Activated CD4-positive, alpha-beta T cell treated with anti-CD3 and anti-CD28 coated beads, Interleukin-10, Interleukin-2, amounts not matched to agents 100 ng/mL and 50 ng/mL, durations not matched to agents 16 hours and 8 hours (primary cell): ENCODE results near the gene TRIM44.
A peak's percentile ranks its signal among the peaks of the same experiment; 100 is the strongest.
"Not testable (repeated sequence)": the region's sequence is repeated elsewhere in the genome, so short reads cannot be mapped to it uniquely, and the experiment has no call there.

Source experiments
- DNase-seq: peaks from one replicate; pipeline ENCODE4 v3.0.0-alpha.2; 2020

TRIM44 gene

GRCh38 chr11:35761899-35762298, 99.3 kb downstream of the TRIM44 start:
- DNase-seq: no peak

- no peak for DNase-seq
Measured at GRCh38 chr11:35763301-35763700, 100.7 kb downstream of the TRIM44 start.

GRCh38 chr11:35763765-35764164, 101.2 kb downstream of the TRIM44 start:
- DNase-seq: no peak

- DNase-seq: no peak
Measured at GRCh38 chr11:35764417-35764816, 101.8 kb downstream of the TRIM44 start.

GRCh38 chr11:35765211-35765610, 102.6 kb downstream of the TRIM44 start:
- no peak for DNase-seq

- no peak for DNase-seq
Measured at GRCh38 chr11:35766651-35767050, 104.1 kb downstream of the TRIM44 start.

GRCh38 chr11:35770425-35770824, 107.8 kb downstream of the TRIM44 start:
- DNase-seq: not testable (repeated sequence)

- DNase-seq: no peak
Measured at GRCh38 chr11:35771722-35772121, 109.1 kb downstream of the TRIM44 start.

GRCh38 chr11:35777241-35777640, 114.7 kb downstream of the TRIM44 start:
- DNase-seq: not testable (repeated sequence)

- not testable (repeated sequence) for DNase-seq
Measured at GRCh38 chr11:35778943-35779342, 116.4 kb downstream of the TRIM44 start.

GRCh38 chr11:35779409-35779808, 116.8 kb downstream of the TRIM44 start:
- no peak for DNase-seq

GRCh38 chr11:35780951-35781860, 118.6 kb downstream of the TRIM44 start:
- no peak for DNase-seq

GRCh38 chr11:35781861-35782470, 119.4 kb downstream of the TRIM44 start:
- no peak for DNase-seq

- DNase-seq: no peak
Measured at GRCh38 chr11:35783809-35784208, 121.2 kb downstream of the TRIM44 start.

- peak; percentile 9 for DNase-seq
Measured at GRCh38 chr11:35784699-35785098, 122.1 kb downstream of the TRIM44 start.

- peak; percentile 26 for DNase-seq
Measured at GRCh38 chr11:35785287-35786167, 123.0 kb downstream of the TRIM44 start.

GRCh38 chr11:35786188-35786587, 123.6 kb downstream of the TRIM44 start:
- DNase-seq: no peak

- DNase-seq: no peak
Measured at GRCh38 chr11:35787013-35787504, 124.5 kb downstream of the TRIM44 start.

GRCh38 chr11:35787626-35788025, 125.1 kb downstream of the TRIM44 start:
- no peak for DNase-seq

- no peak for DNase-seq
Measured at GRCh38 chr11:35791088-35791958, 128.7 kb downstream of the TRIM44 start.

GRCh38 chr11:35792148-35792845, 129.7 kb downstream of the TRIM44 start:
- DNase-seq: no peak
